ENCODE results near the gene HTT. TPM values are rescaled to one million over a fixed set of nuclear protein-coding genes. Genes with fewer than 3 reads are reported as not detected.

Gene HTT
- total and polyA plus RNA-seq, 4 donors = 38.9 to 51.5 (median 40.9) TPM

GRCh38 chr4:3241898-3242524, 167.5 kb downstream of the HTT start:
- peaks cover 33% of the 10 kb centered on the region for H3K4me1 ChIP-seq (ENCODE audit: control insufficient read depth, insufficient read depth, low read length)

GRCh38 chr4:3243136-3243780, 168.8 kb downstream of the HTT start:
- 81% methylated on average over 13 of the region's 23 CpGs for WGBS (ENCODE audit: insufficient coverage)
- H3K27me3 ChIP-seq (ENCODE audit: control insufficient read depth, insufficient read depth, low read length) = no peaks in the 10 kb centered on the region
- H3K4me3 ChIP-seq (ENCODE audit: low read depth, low read length) = no peak overlapping the region
- no peak for DNase-seq (ENCODE audit: low read depth in 4 of 6, low spot score in 6 of 6)
- H3K36me3 ChIP-seq (ENCODE audit: control insufficient read depth, insufficient read depth, low read length) = peaks cover 93% of the 10 kb centered on the region
- H3K27ac ChIP-seq (ENCODE audit: low read depth, low read length) = no peak overlapping the region
- H3K9me3 ChIP-seq (ENCODE audit: control insufficient read depth, insufficient read depth, low read length) = no peaks in the 10 kb centered on the region
- H3K4me1 ChIP-seq (ENCODE audit: control insufficient read depth, insufficient read depth, low read length) = peaks cover 36% of the 10 kb centered on the region

More at GRCh38 chr4:3241898-3242524, 167.5 kb downstream of the HTT start:
- peak in 4 of 6 donors; percentile 15 to 71 (median 34) for DNase-seq (ENCODE audit: low read depth in 4 of 6, low spot score in 6 of 6)
- Histone ChIP-seq H3K9me3 (ENCODE audit: control insufficient read depth, insufficient read depth, low read length) (no peaks in the 10 kb centered on the region), H3K36me3 (ENCODE audit: control insufficient read depth, insufficient read depth, low read length) (peaks cover 93% of the 10 kb centered on the region), H3K27me3 (ENCODE audit: control insufficient read depth, insufficient read depth, low read length) (no peaks in the 10 kb centered on the region), H3K4me3 (ENCODE audit: low read depth, low read length) (no peak overlapping the region), H3K27ac (ENCODE audit: low read depth, low read length) (peak overlapping the region; percentile 80)
- WGBS (ENCODE audit: insufficient coverage) = 74% methylated on average over 11 of the region's 17 CpGs

DNA sequence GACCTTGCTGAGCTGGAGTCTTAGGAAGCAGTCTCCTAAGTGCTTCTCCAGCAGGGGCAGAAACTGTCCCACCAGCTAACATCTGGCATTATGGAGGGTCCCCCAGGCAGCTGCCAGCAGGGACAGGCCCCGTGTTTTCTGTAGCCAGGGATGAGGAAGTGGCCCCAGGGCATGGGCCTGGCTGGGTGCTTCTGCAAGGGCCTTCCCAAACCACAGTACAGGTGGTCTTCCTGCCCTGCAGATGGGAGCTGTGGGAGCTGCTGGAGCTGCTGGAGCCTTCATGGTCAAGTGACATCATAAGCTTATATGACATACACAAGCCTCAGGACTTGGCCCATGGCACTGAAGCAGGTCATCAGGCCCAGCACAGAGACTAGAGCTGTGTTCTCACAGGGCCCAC, 169.5 kb downstream of the HTT start:
- no peaks in the 10 kb centered on the region for H3K9me3 ChIP-seq (ENCODE audit: control insufficient read depth, insufficient read depth, low read length)
- no peak overlapping the region for H3K27ac ChIP-seq (ENCODE audit: low read depth, low read length)
- H3K27me3 ChIP-seq (ENCODE audit: control insufficient read depth, insufficient read depth, low read length) = no peaks in the 10 kb centered on the region
- 71% methylated on average over 1 of the region's 1 CpG for WGBS (ENCODE audit: insufficient coverage)
- H3K36me3 ChIP-seq (ENCODE audit: control insufficient read depth, insufficient read depth, low read length) = peaks cover 87% of the 10 kb centered on the region
- peaks cover 41% of the 10 kb centered on the region for H3K4me1 ChIP-seq (ENCODE audit: control insufficient read depth, insufficient read depth, low read length)
- no peak overlapping the region for H3K4me3 ChIP-seq (ENCODE audit: low read depth, low read length)
- no peak for DNase-seq (ENCODE audit: low read depth in 4 of 6, low spot score in 6 of 6)

DNA sequence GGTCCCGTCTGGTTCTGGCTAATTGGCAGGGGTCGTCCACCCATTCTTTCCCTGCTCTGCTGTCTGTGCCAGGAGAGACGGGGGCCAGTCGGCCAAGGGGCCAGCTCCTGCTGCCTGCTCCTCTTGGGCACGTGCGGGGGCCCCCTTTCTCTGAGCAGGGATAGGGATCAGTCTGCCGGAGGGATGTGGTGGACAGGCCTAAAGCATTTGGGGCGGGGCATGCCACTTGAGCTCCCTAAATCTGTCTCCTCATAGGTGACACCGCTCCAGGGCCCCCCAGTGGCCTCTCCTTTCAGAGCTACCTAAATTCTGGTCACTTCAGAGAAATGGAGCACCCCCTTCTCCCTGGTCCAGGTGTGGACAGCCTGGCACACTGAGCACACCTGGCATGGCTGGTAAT, 170.3 kb downstream of the HTT start:
- no peak for DNase-seq (ENCODE audit: low read depth in 4 of 6, low spot score in 6 of 6)
- no peak overlapping the region for H3K27ac ChIP-seq (ENCODE audit: low read depth, low read length)
- H3K9me3 ChIP-seq (ENCODE audit: control insufficient read depth, insufficient read depth, low read length) = no peaks in the 10 kb centered on the region
- 67% methylated on average over 2 of the region's 9 CpGs for WGBS (ENCODE audit: insufficient coverage)
- H3K4me3 ChIP-seq (ENCODE audit: low read depth, low read length) = no peak overlapping the region
- peaks cover 45% of the 10 kb centered on the region for H3K4me1 ChIP-seq (ENCODE audit: control insufficient read depth, insufficient read depth, low read length)
- peaks cover 86% of the 10 kb centered on the region for H3K36me3 ChIP-seq (ENCODE audit: control insufficient read depth, insufficient read depth, low read length)
- H3K27me3 ChIP-seq (ENCODE audit: control insufficient read depth, insufficient read depth, low read length) = no peaks in the 10 kb centered on the region

GRCh38 chr4:3245676-3246075, 171.2 kb downstream of the HTT start:
- H3K4me1 ChIP-seq (ENCODE audit: control insufficient read depth, insufficient read depth, low read length) = peaks cover 50% of the 10 kb centered on the region
- no peaks in the 10 kb centered on the region for H3K9me3 ChIP-seq (ENCODE audit: control insufficient read depth, insufficient read depth, low read length)
- H3K27ac ChIP-seq (ENCODE audit: low read depth, low read length) = no peak overlapping the region
- no peak overlapping the region for H3K4me3 ChIP-seq (ENCODE audit: low read depth, low read length)
- 88% methylated on average over 3 of the region's 6 CpGs for WGBS (ENCODE audit: insufficient coverage)
- no peak for DNase-seq (ENCODE audit: low read depth in 4 of 6, low spot score in 6 of 6)
- peaks cover 86% of the 10 kb centered on the region for H3K36me3 ChIP-seq (ENCODE audit: control insufficient read depth, insufficient read depth, low read length)
- no peaks in the 10 kb centered on the region for H3K27me3 ChIP-seq (ENCODE audit: control insufficient read depth, insufficient read depth, low read length)

GRCh38 chr4:3246458-3247398, 172.2 kb downstream of the HTT start:
- no peak for DNase-seq (ENCODE audit: low read depth in 4 of 6, low spot score in 6 of 6)
- H3K4me3 ChIP-seq (ENCODE audit: low read depth, low read length) = no peak overlapping the region
- peaks cover 82% of the 10 kb centered on the region for H3K36me3 ChIP-seq (ENCODE audit: control insufficient read depth, insufficient read depth, low read length)
- H3K9me3 ChIP-seq (ENCODE audit: control insufficient read depth, insufficient read depth, low read length) = no peaks in the 10 kb centered on the region
- H3K4me1 ChIP-seq (ENCODE audit: control insufficient read depth, insufficient read depth, low read length) = peaks cover 47% of the 10 kb centered on the region
- WGBS (ENCODE audit: insufficient coverage) = 82% methylated on average over 16 of the region's 16 CpGs
- H3K27ac ChIP-seq (ENCODE audit: low read depth, low read length) = no peak overlapping the region
- no peaks in the 10 kb centered on the region for H3K27me3 ChIP-seq (ENCODE audit: control insufficient read depth, insufficient read depth, low read length)

DNA sequence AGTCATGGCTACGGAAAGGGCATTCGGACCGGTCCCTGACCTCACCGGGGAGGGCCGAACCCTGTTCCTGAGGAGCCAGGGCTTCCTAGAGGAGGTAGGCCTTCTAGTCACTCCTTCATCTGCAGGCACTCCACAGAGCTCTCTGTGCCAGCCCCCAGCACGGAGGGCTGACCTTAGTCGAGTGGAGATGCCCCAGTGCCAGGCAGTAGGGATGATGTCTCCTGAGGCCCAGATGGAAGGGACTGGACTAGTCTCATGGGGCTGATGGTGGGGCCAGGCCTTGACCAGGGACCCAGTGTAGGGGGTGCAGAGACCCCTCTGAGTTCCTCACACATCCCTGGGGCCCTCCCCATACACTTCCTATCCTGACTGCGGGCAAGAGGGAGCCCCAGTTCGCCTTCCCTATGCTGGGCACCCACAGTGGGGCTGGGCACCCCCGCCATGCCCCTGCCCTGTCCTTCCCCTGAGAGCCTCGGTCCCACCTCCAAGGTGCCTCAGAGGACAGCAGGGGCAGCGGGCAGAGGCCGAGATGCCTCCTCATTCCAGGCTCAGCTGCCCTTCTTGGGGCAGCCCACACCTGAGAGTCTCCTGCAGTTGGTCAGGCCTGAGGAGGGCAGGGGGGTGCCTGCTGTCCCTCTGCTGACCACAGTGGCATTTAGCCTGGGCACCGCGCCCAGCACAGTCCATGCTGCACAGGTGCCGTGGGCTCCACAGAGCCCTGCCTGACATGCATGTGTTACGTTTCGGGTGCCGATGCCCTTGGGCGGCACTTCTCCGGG, 173.1 kb downstream of the HTT start:
- peaks cover 80% of the 10 kb centered on the region for H3K36me3 ChIP-seq (ENCODE audit: control insufficient read depth, insufficient read depth, low read length)
- no peaks in the 10 kb centered on the region for H3K27me3 ChIP-seq (ENCODE audit: control insufficient read depth, insufficient read depth, low read length)
- 96% methylated on average over 18 of the region's 21 CpGs for WGBS (ENCODE audit: insufficient coverage)
- no peaks in the 10 kb centered on the region for H3K9me3 ChIP-seq (ENCODE audit: control insufficient read depth, insufficient read depth, low read length)
- H3K27ac ChIP-seq (ENCODE audit: low read depth, low read length) = no peak overlapping the region
- no peak overlapping the region for H3K4me3 ChIP-seq (ENCODE audit: low read depth, low read length)
- H3K4me1 ChIP-seq (ENCODE audit: control insufficient read depth, insufficient read depth, low read length) = peaks cover 47% of the 10 kb centered on the region
- no peak for DNase-seq (ENCODE audit: low read depth in 4 of 6, low spot score in 6 of 6)

GRCh38 chr4:3248178-3248480, 173.6 kb downstream of the HTT start:
- H3K36me3 ChIP-seq (ENCODE audit: control insufficient read depth, insufficient read depth, low read length) = peaks cover 81% of the 10 kb centered on the region
- DNase-seq (ENCODE audit: low read depth in 4 of 6, low spot score in 6 of 6) = no peak
- no peak overlapping the region for H3K27ac ChIP-seq (ENCODE audit: low read depth, low read length)
- H3K9me3 ChIP-seq (ENCODE audit: control insufficient read depth, insufficient read depth, low read length) = no peaks in the 10 kb centered on the region
- no peak overlapping the region for H3K4me3 ChIP-seq (ENCODE audit: low read depth, low read length)
- peaks cover 46% of the 10 kb centered on the region for H3K4me1 ChIP-seq (ENCODE audit: control insufficient read depth, insufficient read depth, low read length)
- WGBS (ENCODE audit: insufficient coverage) = 96% methylated on average over 13 of the region's 14 CpGs
- H3K27me3 ChIP-seq (ENCODE audit: control insufficient read depth, insufficient read depth, low read length) = no peaks in the 10 kb centered on the region
